Measurements from ENCODE around the gene ELF2. TPM values are rescaled to one million over a fixed set of nuclear protein-coding genes. Genes with fewer than 3 reads are reported as not detected.
"Not testable (repeated sequence)": the region's sequence is repeated elsewhere in the genome, so short reads cannot be mapped to it uniquely, and the experiment has no call there.

ELF2 gene
- total RNA-seq, 3 donors from 2014 or later (not counting 1 experiment from before 2014, with no cell fraction given) = 93.7 to 115 (median 114) TPM

- H3K27me3 Mint-ChIP-seq (ENCODE audit: low read depth in 2 of 2) = no peaks in the 10 kb centered on the region
- ATAC-seq = peak; percentile 70 to 94 (median 82)
- H3K36me3 ChIP-seq (ENCODE audit: control insufficient read depth, insufficient read depth, low read length) = no peaks in the 10 kb centered on the region
- 29% methylated on average over 14 of the region's 14 CpGs for WGBS (ENCODE audit: insufficient coverage)
- no peak overlapping the region for H3K27ac ChIP-seq (ENCODE audit: low read length)
- no peaks in the 10 kb centered on the region for H3K36me3 Mint-ChIP-seq
- H3K27ac Mint-ChIP-seq = peak overlapping the region; percentile 39 to 73
- H3K9me3 Mint-ChIP-seq = no peaks in the 10 kb centered on the region
- no peak overlapping the region for H3K4me3 ChIP-seq (ENCODE audit: low read length)
- peaks cover 17 to 25% of the 10 kb centered on the region in 2 donors for H3K4me1 Mint-ChIP-seq
- TF ChIP-seq CTCF (IDR thresholded peaks at IDR 0.05) = peak; percentile 84
- H3K9me3 ChIP-seq (ENCODE audit: control insufficient read depth, insufficient read depth, low read length) = no peaks in the 10 kb centered on the region
- intact Hi-C loops (cut with micrococcal nuclease) = loop anchor here (1.0 to 5.0 kb wide), 6 partner anchors 55 to 622 kb away; partner anchors contain the start of gene ELF2
- H3K27me3 ChIP-seq (ENCODE audit: control insufficient read depth, insufficient read depth, low read length) = no peaks in the 10 kb centered on the region
- H3K4me1 ChIP-seq (ENCODE audit: control insufficient read depth, insufficient read depth, low read length) = peaks cover 5% of the 10 kb centered on the region
- peak; percentile 60 to 92 for DNase-seq
- no peak overlapping the region for H3K4me3 Mint-ChIP-seq
These were observed 146.3 kb downstream of the ELF2 start for GRCh38 chr4:139030614-139031235.

- not testable (repeated sequence) for H3K4me3 Mint-ChIP-seq; H3K4me1 ChIP-seq (ENCODE audit: control insufficient read depth, insufficient read depth, low read length); H3K27me3 Mint-ChIP-seq (ENCODE audit: low read depth in 2 of 2); H3K9me3 Mint-ChIP-seq; H3K27ac ChIP-seq (ENCODE audit: low read length); H3K9me3 ChIP-seq (ENCODE audit: control insufficient read depth, insufficient read depth, low read length); H3K27ac Mint-ChIP-seq; H3K36me3 Mint-ChIP-seq; H3K4me3 ChIP-seq (ENCODE audit: low read length); DNase-seq; ATAC-seq; H3K27me3 ChIP-seq (ENCODE audit: control insufficient read depth, insufficient read depth, low read length); H3K36me3 ChIP-seq (ENCODE audit: control insufficient read depth, insufficient read depth, low read length)
- intact Hi-C loops (cut with micrococcal nuclease) = loop anchor here (1.0 to 5.0 kb wide), 6 partner anchors 55 to 622 kb away; partner anchors contain the start of gene ELF2
- H3K4me1 Mint-ChIP-seq = peaks cover 9 to 19% of the 10 kb centered on the region in 2 donors
- WGBS (ENCODE audit: insufficient coverage) = 93% methylated on average over 6 of the region's 6 CpGs
These were observed 147.1 kb downstream of the ELF2 start for GRCh38 chr4:139029866-139030363.

- peak in 1 of 2 donors; percentile 1 for DNase-seq
- intact Hi-C loops (cut with micrococcal nuclease) = no loop called here
- ATAC-seq = no peak
- Histone ChIP-seq H3K4me3 (ENCODE audit: low read length) (no peak overlapping the region), H3K4me1 (ENCODE audit: control insufficient read depth, insufficient read depth, low read length) (peaks cover 5% of the 10 kb centered on the region), H3K9me3 (ENCODE audit: control insufficient read depth, insufficient read depth, low read length) (no peaks in the 10 kb centered on the region), H3K36me3 (ENCODE audit: control insufficient read depth, insufficient read depth, low read length) (no peaks in the 10 kb centered on the region), H3K27me3 (ENCODE audit: control insufficient read depth, insufficient read depth, low read length) (no peaks in the 10 kb centered on the region), H3K27ac (ENCODE audit: low read length) (no peak overlapping the region)
- no peak for TF ChIP-seq CTCF (IDR thresholded peaks at IDR 0.05)
- Mint-ChIP-seq H3K4me3 (no peak overlapping the region), H3K4me1 (peaks cover 5 to 8% of the 10 kb centered on the region in 2 donors), H3K9me3 (no peaks in the 10 kb centered on the region), H3K27me3 (ENCODE audit: low read depth in 2 of 2) (no peaks in the 10 kb centered on the region), H3K36me3 (no peaks in the 10 kb centered on the region), H3K27ac (no peak overlapping the region)
- WGBS (ENCODE audit: insufficient coverage) = 92% methylated on average over 11 of the region's 11 CpGs
These were observed 148.8 kb downstream of the ELF2 start for GRCh38 chr4:139028191-139028661.

GRCh38 chr4:139027776-139028175, 149.2 kb downstream of the ELF2 start:
- no peak overlapping the region for H3K27ac ChIP-seq (ENCODE audit: low read length)
- no peak overlapping the region for H3K4me3 ChIP-seq (ENCODE audit: low read length)
- Mint-ChIP-seq H3K36me3 (no peaks in the 10 kb centered on the region), H3K9me3 (no peaks in the 10 kb centered on the region), H3K27me3 (ENCODE audit: low read depth in 2 of 2) (no peaks in the 10 kb centered on the region), H3K27ac (no peak overlapping the region), H3K4me3 (no peak overlapping the region), H3K4me1 (peaks cover 5 to 8% of the 10 kb centered on the region in 2 donors)
- DNase-seq (no peak), ATAC-seq (no peak)
- TF ChIP-seq CTCF (IDR thresholded peaks at IDR 0.05) = no peak
- no peaks in the 10 kb centered on the region for H3K9me3 ChIP-seq (ENCODE audit: control insufficient read depth, insufficient read depth, low read length)
- no peaks in the 10 kb centered on the region for H3K36me3 ChIP-seq (ENCODE audit: control insufficient read depth, insufficient read depth, low read length)
- no peaks in the 10 kb centered on the region for H3K27me3 ChIP-seq (ENCODE audit: control insufficient read depth, insufficient read depth, low read length)
- intact Hi-C loops (cut with micrococcal nuclease) = no loop called here
- H3K4me1 ChIP-seq (ENCODE audit: control insufficient read depth, insufficient read depth, low read length) = peaks cover 5% of the 10 kb centered on the region
- WGBS (ENCODE audit: insufficient coverage) = 100% methylated on average over 4 of the region's 5 CpGs

All from natural killer cell (primary cell).